SK-N-MC (cell line): Measurements from ENCODE around the gene RNLS.

Experiments
- EZH2 ChIP-seq: fragments of 200-600 bp; sonication (generic); IDR thresholded peaks from one replicate; pipeline ENCODE4 v1.6.1; 2017; ENCODE audit warnings: antibody characterized with exemption
- POLR2AphosphoS5 ChIP-seq: IDR thresholded peaks from 2 replicates; pipeline ENCODE4 v1.6.1; 2012; ENCODE audit warnings: mild to moderate bottlenecking, low read depth, low read length, borderline replicate concordance

DNA sequence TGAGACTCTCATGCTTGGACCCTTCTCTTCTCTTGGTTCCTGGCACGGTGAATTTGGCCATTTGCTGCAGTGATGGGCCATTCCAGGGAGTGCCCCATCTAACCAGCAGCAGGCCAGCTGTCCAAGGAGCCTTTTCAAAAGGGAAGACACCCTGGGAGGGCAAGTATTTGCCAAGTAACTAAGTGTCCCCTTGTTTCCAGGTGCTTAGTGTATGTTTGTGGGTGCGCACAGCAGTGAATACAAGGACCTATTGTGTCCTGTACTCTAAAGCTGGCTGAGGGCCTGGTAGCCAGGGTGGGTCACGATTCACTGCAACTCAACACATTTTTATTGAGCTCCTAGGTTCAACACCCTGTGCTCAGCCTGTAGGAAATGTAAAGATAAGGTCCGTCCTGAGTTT is 348.8 kb downstream of the RNLS start:
- no peak for TF ChIP-seq POLR2AphosphoS5
- no peak for TF ChIP-seq EZH2
